ENCODE results near the gene SHOX. TPM values are rescaled to one million over a fixed set of nuclear protein-coding genes. Genes with fewer than 3 reads are reported as not detected.

Gene SHOX
- total RNA-seq, 1 experiment from 2014 or later = not detected

GRCh38 chrX:698206-698605 is 67.6 kb downstream of the SHOX start:
- DNase-seq (ENCODE audit: low read depth, low spot score) = no peak
- Histone ChIP-seq H4K20me1 (ENCODE audit: insufficient read depth) (no peaks in the 10 kb centered on the region), H3K9ac (ENCODE audit: low read length) (no peak overlapping the region), H3K27me3 (ENCODE audit: insufficient read depth, low read length) (no peaks in the 10 kb centered on the region), H3K9me2 (ENCODE audit: insufficient read depth) (no peaks in the 10 kb centered on the region), H3K4me3 (replicated peaks in 1 of 2; ENCODE audit: low read depth in 1 of 2, low read length in 2 of 2) (no peak overlapping the region), H3K4me1 (ENCODE audit: control insufficient read depth in 1 of 2, insufficient read depth in 2 of 2, low read length in 2 of 2) (no peaks in the 10 kb centered on the region), H3K4me2 (ENCODE audit: low read length) (no peak overlapping the region), H3K79me2 (ENCODE audit: insufficient read depth, low read length) (no peaks in the 10 kb centered on the region), H3K36me3 (ENCODE audit: control insufficient read depth in 1 of 2, insufficient read depth in 2 of 2, low read length in 2 of 2) (no peaks in the 10 kb centered on the region), H3K27ac (ENCODE audit: low read depth, low read length) (no peak overlapping the region), H3K9me3 (ENCODE audit: control insufficient read depth in 1 of 2, insufficient read depth in 1 of 2, low read depth in 1 of 2, low read length in 2 of 2) (no peaks in the 10 kb centered on the region), H2AFZ (ENCODE audit: low read depth, low read length, poor library complexity, severe bottlenecking) (no peak overlapping the region)
- intact Hi-C loops (cut with micrococcal nuclease) = no loop called here
- ChIA-PET CTCF (no interaction called here), POLR2A (no interaction called here), RAD21 (ENCODE audit: low non-redundant PET in 1 of 2, low total read pairs in 2 of 2, uncharacterized antibody in 2 of 2, unreplicated experiment in 2 of 2) (no interaction called here)
- no peak for TF ChIP-seq ZBTB33 (IDR thresholded peaks at IDR 0.05; ENCODE audit: extremely low read depth, insufficient replicate concordance, low read length)
- TF ChIP-seq ZFX (IDR thresholded peaks at IDR 0.05) = no peak
- no peak for TF ChIP-seq CEBPB (IDR thresholded peaks at IDR 0.05; ENCODE audit: low read depth)
- no peak for ATAC-seq
- BruUV-seq (replicated peaks) = no TSS peak

GRCh38 chrX:700936-701335 is 70.3 kb downstream of the SHOX start:
- DNase-seq (ENCODE audit: low read depth, low spot score) = no peak
- no peaks in the 10 kb centered on the region for H3K36me3 ChIP-seq (ENCODE audit: control insufficient read depth in 1 of 2, insufficient read depth in 2 of 2, low read length in 2 of 2)
- no peaks in the 10 kb centered on the region for H4K20me1 ChIP-seq (ENCODE audit: insufficient read depth)
- no peaks in the 10 kb centered on the region for H3K27me3 ChIP-seq (ENCODE audit: insufficient read depth, low read length)
- no peaks in the 10 kb centered on the region for H3K4me1 ChIP-seq (ENCODE audit: control insufficient read depth in 1 of 2, insufficient read depth in 2 of 2, low read length in 2 of 2)
- H3K9me2 ChIP-seq (ENCODE audit: insufficient read depth) = no peaks in the 10 kb centered on the region
- H3K4me2 ChIP-seq (ENCODE audit: low read length) = no peak overlapping the region
- intact Hi-C loops (cut with micrococcal nuclease) = no loop called here
- no peak overlapping the region for H3K4me3 ChIP-seq (replicated peaks in 1 of 2; ENCODE audit: low read depth in 1 of 2, low read length in 2 of 2)
- ChIA-PET RAD21 (ENCODE audit: low non-redundant PET in 1 of 2, low total read pairs in 2 of 2, uncharacterized antibody in 2 of 2, unreplicated experiment in 2 of 2) (no interaction called here), POLR2A (no interaction called here), CTCF (no interaction called here)
- no peaks in the 10 kb centered on the region for H3K79me2 ChIP-seq (ENCODE audit: insufficient read depth, low read length)
- ATAC-seq = no peak
- H2AFZ ChIP-seq (ENCODE audit: low read depth, low read length, poor library complexity, severe bottlenecking) = no peak overlapping the region
- H3K27ac ChIP-seq (ENCODE audit: low read depth, low read length) = no peak overlapping the region
- no peaks in the 10 kb centered on the region for H3K9me3 ChIP-seq (ENCODE audit: control insufficient read depth in 1 of 2, insufficient read depth in 1 of 2, low read depth in 1 of 2, low read length in 2 of 2)
- no TSS peak for BruUV-seq (replicated peaks)
- TF ChIP-seq REST (IDR thresholded peaks at IDR 0.05; ENCODE audit: low read depth) = no peak
- TF ChIP-seq MAX (IDR thresholded peaks at IDR 0.05) = no peak
- TF ChIP-seq CEBPB (IDR thresholded peaks at IDR 0.05; ENCODE audit: low read depth) = no peak
- no peak for TF ChIP-seq SRF (IDR thresholded peaks at IDR 0.05; ENCODE audit: low read depth)
- no peak for TF ChIP-seq POLR2AphosphoS5 (IDR thresholded peaks at IDR 0.05; ENCODE audit: low read depth, low read length)
- no peak for TF ChIP-seq ELF1 (IDR thresholded peaks at IDR 0.05; ENCODE audit: borderline replicate concordance, low read depth)
- no peak for TF ChIP-seq SIN3A (IDR thresholded peaks at IDR 0.05; ENCODE audit: low read depth)
- no peak overlapping the region for H3K9ac ChIP-seq (ENCODE audit: low read length)
